Nucleus accumbens (tissue), 56 donors: ENCODE measurements around the gene MYOF.

Experiments used
- DNase-seq, 56 donors: peaks; one replicate each; lab custom pipeline; 2025; lab: John Stamatoyannopoulos, UW

Gene MYOF

GRCh38 chr10:93404048-93404354, 78.1 kb downstream of the MYOF start:
- no peak for DNase-seq

GRCh38 chr10:93403152-93404047, 78.7 kb downstream of the MYOF start:
- DNase-seq: no peak

GRCh38 chr10:93402192-93402591, 79.9 kb downstream of the MYOF start:
- no peak for DNase-seq

GRCh38 chr10:93398528-93398927, 83.6 kb downstream of the MYOF start:
- DNase-seq: no peak

- DNase-seq: no peak
Observed at GRCh38 chr10:93397020-93397419, 85.1 kb downstream of the MYOF start.

- no peak for DNase-seq
Observed at GRCh38 chr10:93393211-93393610, 88.9 kb downstream of the MYOF start.

GRCh38 chr10:93392121-93392520, 90.0 kb downstream of the MYOF start:
- DNase-seq: no peak

- DNase-seq: no peak
Observed at GRCh38 chr10:93390306-93391090, 91.6 kb downstream of the MYOF start.

GRCh38 chr10:93386631-93387369, 95.3 kb downstream of the MYOF start:
- no peak for DNase-seq

- DNase-seq: no peak
Observed at GRCh38 chr10:93385345-93385744, 96.8 kb downstream of the MYOF start.

- DNase-seq: no peak
Observed at GRCh38 chr10:93384006-93384405, 98.1 kb downstream of the MYOF start.

- no peak for DNase-seq
Observed at GRCh38 chr10:93383562-93383981, 98.6 kb downstream of the MYOF start.

GRCh38 chr10:93379731-93380575, 102.2 kb downstream of the MYOF start:
- DNase-seq: no peak

- no peak for DNase-seq
Observed at GRCh38 chr10:93378997-93379730, 103.0 kb downstream of the MYOF start.

- DNase-seq: no peak
Observed at GRCh38 chr10:93378039-93378438, 104.1 kb downstream of the MYOF start.

GRCh38 chr10:93376372-93377293, 105.5 kb downstream of the MYOF start:
- peak in 19 of 56 donors; percentile 2 to 45 (median 11) for DNase-seq

GRCh38 chr10:93370961-93371360, 111.2 kb downstream of the MYOF start:
- no peak for DNase-seq

- no peak for DNase-seq
Observed at GRCh38 chr10:93369588-93370164, 112.5 kb downstream of the MYOF start.
